Measurements from ENCODE around the gene TSTD2. TPM values are rescaled to one million over a fixed set of nuclear protein-coding genes. Genes with fewer than 3 reads are reported as not detected.

The TSTD2 gene
- total and polyA plus RNA-seq, 4 donors = 9.4 to 26.6 (median 14.1) TPM

- 45 to 61% methylated on average over 5 of the region's 5 CpGs for WGBS, 2 donors
- ATAC-seq (ENCODE audit: insufficient read depth, low FRiP score) = no peak
Measured at GRCh38 chr9:97660340-97660739, 27.2 kb upstream of the TSTD2 start.

GRCh38 chr9:97659771-97660170, 26.6 kb upstream of the TSTD2 start:
- DNase-seq (no peak), ATAC-seq (ENCODE audit: insufficient read depth, low FRiP score) (no peak)
- Histone ChIP-seq H3K9ac (ENCODE audit: insufficient read depth in 1 of 2, low read length in 2 of 2) (no peak overlapping the region), H3K27ac (ENCODE audit: low read depth in 1 of 2, low read length in 1 of 2) (no peak overlapping the region), H3K4me1 (ENCODE audit: control insufficient read depth in 5 of 5, insufficient read depth in 5 of 5, low read length in 5 of 5) (peaks cover 0 to 4% (median 0%) of the 10 kb centered on the region in 5 donors), H3K9me3 (ENCODE audit: control insufficient read depth in 4 of 4, insufficient read depth in 3 of 4, low read length in 3 of 4) (no peaks in the 10 kb centered on the region), H3K27me3 (ENCODE audit: control insufficient read depth in 3 of 3, insufficient read depth in 3 of 3, low read length in 2 of 3) (no peaks in the 10 kb centered on the region), H3K36me3 (ENCODE audit: control insufficient read depth in 4 of 4, insufficient read depth in 4 of 4, low read length in 4 of 4) (peaks cover 27 to 68% (median 43%) of the 10 kb centered on the region in 4 donors), H3K4me3 (no peak overlapping the region)
- 91 to 92% methylated on average over 3 of the region's 3 CpGs for WGBS, 2 donors
- no peak for TF ChIP-seq CTCF (IDR thresholded peaks at IDR 0.05; ENCODE audit: control extremely low read depth, extremely low read depth)

More at GRCh38 chr9:97660340-97660739, 27.2 kb upstream of the TSTD2 start:
- peaks cover 0 to 4% (median 0%) of the 10 kb centered on the region in 5 donors for H3K4me1 ChIP-seq (ENCODE audit: control insufficient read depth in 5 of 5, insufficient read depth in 5 of 5, low read length in 5 of 5)
- TF ChIP-seq CTCF (IDR thresholded peaks at IDR 0.05; ENCODE audit: control extremely low read depth, extremely low read depth) = no peak
- no peaks in the 10 kb centered on the region for H3K27me3 ChIP-seq (ENCODE audit: control insufficient read depth in 3 of 3, insufficient read depth in 3 of 3, low read length in 2 of 3)
- DNase-seq = no peak
- no peak overlapping the region for H3K4me3 ChIP-seq
- H3K36me3 ChIP-seq (ENCODE audit: control insufficient read depth in 4 of 4, insufficient read depth in 4 of 4, low read length in 4 of 4) = peaks cover 29 to 71% (median 46%) of the 10 kb centered on the region in 4 donors
- H3K9ac ChIP-seq (ENCODE audit: insufficient read depth in 1 of 2, low read length in 2 of 2) = no peak overlapping the region
- no peak overlapping the region for H3K27ac ChIP-seq (ENCODE audit: low read depth in 1 of 2, low read length in 1 of 2)
- no peaks in the 10 kb centered on the region for H3K9me3 ChIP-seq (ENCODE audit: control insufficient read depth in 4 of 4, insufficient read depth in 3 of 4, low read length in 3 of 4)

GRCh38 chr9:97658707-97659106, 25.5 kb upstream of the TSTD2 start:
- no peak for TF ChIP-seq CTCF (IDR thresholded peaks at IDR 0.05; ENCODE audit: control extremely low read depth, extremely low read depth)
- H3K9me3 ChIP-seq (ENCODE audit: control insufficient read depth in 4 of 4, insufficient read depth in 3 of 4, low read length in 3 of 4) = no peaks in the 10 kb centered on the region
- H3K36me3 ChIP-seq (ENCODE audit: control insufficient read depth in 4 of 4, insufficient read depth in 4 of 4, low read length in 4 of 4) = peaks cover 22 to 63% (median 39%) of the 10 kb centered on the region in 4 donors
- H3K4me1 ChIP-seq (ENCODE audit: control insufficient read depth in 5 of 5, insufficient read depth in 5 of 5, low read length in 5 of 5) = peaks cover 0 to 4% (median 0%) of the 10 kb centered on the region in 5 donors
- H3K27me3 ChIP-seq (ENCODE audit: control insufficient read depth in 3 of 3, insufficient read depth in 3 of 3, low read length in 2 of 3) = no peaks in the 10 kb centered on the region
- no peak overlapping the region for H3K27ac ChIP-seq (ENCODE audit: low read depth in 1 of 2, low read length in 1 of 2)
- H3K9ac ChIP-seq (ENCODE audit: insufficient read depth in 1 of 2, low read length in 2 of 2) = no peak overlapping the region
- H3K4me3 ChIP-seq = no peak overlapping the region
- DNase-seq (no peak), ATAC-seq (ENCODE audit: insufficient read depth, low FRiP score) (no peak)
- 84 to 94% methylated on average over 1 of the region's 1 CpG for WGBS, 2 donors

- ATAC-seq (ENCODE audit: insufficient read depth, low FRiP score) (no peak), DNase-seq (no peak)
- H3K9me3 ChIP-seq (ENCODE audit: control insufficient read depth in 4 of 4, insufficient read depth in 3 of 4, low read length in 3 of 4) = no peaks in the 10 kb centered on the region
- no peak overlapping the region for H3K9ac ChIP-seq (ENCODE audit: insufficient read depth in 1 of 2, low read length in 2 of 2)
- H3K27me3 ChIP-seq (ENCODE audit: control insufficient read depth in 3 of 3, insufficient read depth in 3 of 3, low read length in 2 of 3) = no peaks in the 10 kb centered on the region
- no peak for TF ChIP-seq CTCF (IDR thresholded peaks at IDR 0.05; ENCODE audit: control extremely low read depth, extremely low read depth)
- H3K4me3 ChIP-seq = no peak overlapping the region
- peaks cover 0 to 4% (median 0%) of the 10 kb centered on the region in 5 donors for H3K4me1 ChIP-seq (ENCODE audit: control insufficient read depth in 5 of 5, insufficient read depth in 5 of 5, low read length in 5 of 5)
- peaks cover 16 to 47% (median 25%) of the 10 kb centered on the region in 4 donors for H3K36me3 ChIP-seq (ENCODE audit: control insufficient read depth in 4 of 4, insufficient read depth in 4 of 4, low read length in 4 of 4)
- H3K27ac ChIP-seq (ENCODE audit: low read depth in 1 of 2, low read length in 1 of 2) = no peak overlapping the region
- 74 to 77% methylated on average over 3 of the region's 3 CpGs for WGBS, 2 donors
Measured at GRCh38 chr9:97651646-97652045, 18.5 kb upstream of the TSTD2 start.
